ENCODE data around the gene AQP7. TPM values are rescaled to one million over a fixed set of nuclear protein-coding genes. Genes with fewer than 3 reads are reported as not detected.

The AQP7 gene
- total RNA-seq, 4 donors from 2014 or later: 128 to 466 (median 169) TPM

DNA sequence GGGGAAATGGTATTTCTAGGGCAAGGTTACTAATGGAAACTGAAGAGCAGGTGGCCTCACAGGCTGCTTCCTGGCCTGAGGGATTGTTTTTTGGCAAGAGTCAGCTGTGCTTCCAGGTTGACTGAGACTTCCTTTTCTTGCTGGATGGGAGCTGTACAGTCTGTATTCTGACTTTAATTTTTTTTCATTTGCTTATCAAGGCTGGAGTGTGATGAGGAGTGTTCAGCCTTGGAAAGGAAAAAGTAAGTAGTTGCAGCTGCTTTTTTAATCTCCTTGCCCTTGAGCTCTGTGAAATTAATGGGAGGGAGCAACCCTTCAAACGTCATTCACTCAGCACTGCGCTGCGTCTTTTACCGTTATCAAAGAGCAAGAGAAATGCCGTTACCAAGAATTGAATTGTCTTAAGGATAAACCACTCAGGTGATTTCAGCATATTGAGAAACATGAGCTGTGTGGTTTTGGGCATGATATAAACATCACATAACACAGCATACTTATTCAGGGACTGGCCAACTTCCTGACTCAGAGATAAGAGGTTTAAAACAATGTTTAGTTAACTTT, 47.6 kb downstream of the AQP7 start:
- ATAC-seq (ENCODE audit: low FRiP score): peak; percentile 81
- no peak for DNase-seq (ENCODE audit: low spot score)
- TF ChIP-seq, protein P1, sequence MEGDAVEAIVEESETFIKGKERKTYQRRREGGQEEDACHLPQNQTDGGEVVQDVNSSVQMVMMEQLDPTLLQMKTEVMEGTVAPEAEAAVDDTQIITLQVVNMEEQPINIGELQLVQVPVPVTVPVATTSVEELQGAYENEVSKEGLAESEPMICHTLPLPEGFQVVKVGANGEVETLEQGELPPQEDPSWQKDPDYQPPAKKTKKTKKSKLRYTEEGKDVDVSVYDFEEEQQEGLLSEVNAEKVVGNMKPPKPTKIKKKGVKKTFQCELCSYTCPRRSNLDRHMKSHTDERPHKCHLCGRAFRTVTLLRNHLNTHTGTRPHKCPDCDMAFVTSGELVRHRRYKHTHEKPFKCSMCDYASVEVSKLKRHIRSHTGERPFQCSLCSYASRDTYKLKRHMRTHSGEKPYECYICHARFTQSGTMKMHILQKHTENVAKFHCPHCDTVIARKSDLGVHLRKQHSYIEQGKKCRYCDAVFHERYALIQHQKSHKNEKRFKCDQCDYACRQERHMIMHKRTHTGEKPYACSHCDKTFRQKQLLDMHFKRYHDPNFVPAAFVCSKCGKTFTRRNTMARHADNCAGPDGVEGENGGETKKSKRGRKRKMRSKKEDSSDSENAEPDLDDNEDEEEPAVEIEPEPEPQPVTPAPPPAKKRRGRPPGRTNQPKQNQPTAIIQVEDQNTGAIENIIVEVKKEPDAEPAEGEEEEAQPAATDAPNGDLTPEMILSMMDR (IDR thresholded peaks at IDR 0.05): no peak

DNA sequence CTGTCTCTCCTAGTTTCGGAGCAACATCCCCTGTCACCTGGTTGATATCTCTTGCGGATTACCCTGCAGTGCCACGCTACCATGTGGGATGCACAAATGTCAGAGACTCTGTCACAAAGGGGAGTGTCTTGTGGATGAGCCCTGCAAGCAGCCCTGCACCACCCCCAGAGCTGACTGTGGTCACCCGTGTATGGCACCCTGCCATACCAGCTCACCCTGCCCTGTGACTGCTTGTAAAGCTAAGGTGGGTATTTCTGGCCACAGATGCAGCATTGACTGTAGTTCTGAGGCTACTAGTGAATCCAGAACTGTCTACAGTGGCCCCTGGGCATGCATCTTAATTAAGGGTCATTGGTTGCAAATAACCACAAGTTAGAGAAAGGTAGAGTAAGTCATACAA, 50.8 kb downstream of the AQP7 start:
- ATAC-seq (ENCODE audit: low FRiP score) (no peak), DNase-seq (ENCODE audit: low spot score) (no peak)
- TF ChIP-seq, protein P1 (IDR thresholded peaks at IDR 0.05): no peak

- TF ChIP-seq, protein P1 (IDR thresholded peaks at IDR 0.05): no peak
- ATAC-seq (ENCODE audit: low FRiP score) (peak; percentile 84), DNase-seq (ENCODE audit: low spot score) (no peak)
These were observed 52.1 kb downstream of the AQP7 start for GRCh38 chr9:33350310-33350709.

GRCh38 chr9:33349743-33350142, 52.6 kb downstream of the AQP7 start:
- TF ChIP-seq, protein P1 (IDR thresholded peaks at IDR 0.05): no peak
- DNase-seq (ENCODE audit: low spot score) (no peak), ATAC-seq (ENCODE audit: low FRiP score) (no peak)

- DNase-seq (ENCODE audit: low spot score) (no peak), ATAC-seq (ENCODE audit: low FRiP score) (no peak)
- TF ChIP-seq, protein P1 (IDR thresholded peaks at IDR 0.05): no peak
These were observed 53.4 kb downstream of the AQP7 start for GRCh38 chr9:33348998-33349397.

DNA sequence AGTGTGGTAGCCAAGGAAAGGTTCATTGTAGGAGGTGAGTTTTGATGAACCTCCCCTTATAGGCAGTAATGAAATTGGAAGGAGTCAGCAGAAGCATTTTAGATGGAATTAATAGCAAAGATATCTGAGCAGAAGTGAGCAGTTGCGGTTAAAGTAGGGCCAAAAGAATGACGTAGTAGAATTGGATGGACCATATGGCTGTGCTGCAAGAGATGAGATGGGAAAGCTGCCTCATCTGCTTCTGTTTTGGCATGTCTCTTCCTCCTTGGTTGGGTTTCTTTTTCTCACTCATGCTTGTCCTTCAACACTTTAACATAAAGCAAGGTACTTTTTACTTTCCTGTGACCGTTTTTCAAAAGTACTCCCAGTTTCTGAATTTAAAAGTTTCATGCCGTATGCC, 55.8 kb downstream of the AQP7 start:
- TF ChIP-seq, protein P1 (IDR thresholded peaks at IDR 0.05): no peak
- ATAC-seq (ENCODE audit: low FRiP score) (no peak), DNase-seq (ENCODE audit: low spot score) (no peak)

- ATAC-seq (ENCODE audit: low FRiP score): no peak
These were observed 58.2 kb downstream of the AQP7 start for GRCh38 chr9:33344145-33344544.

More at GRCh38 chr9:33344145-33344544, 58.2 kb downstream of the AQP7 start:
- TF ChIP-seq, protein P1 (IDR thresholded peaks at IDR 0.05): no peak
- DNase-seq (ENCODE audit: low spot score): no peak
